Spleen (tissue), 7 donors: ENCODE measurements around the gene APEX1.

Experiments used
- CTCF ChIP-seq, 11 experiments: fragments of 200-600 bp in 7 of 11; fragments of 450-650 bp in 4 of 11; sonication (generic) in 4 of 11; IDR thresholded peaks in 8 of 11; conservative IDR thresholded peaks in 3 of 11; 1 replicate in 7 of 11; 2 replicates in 4 of 11; pipeline versions ENCODE4 v1.4.0 to v1.8.0; 2016 to 2021; ENCODE audit warnings: antibody characterized with exemption in 11 of 11, inconsistent platforms in 4 of 11, mild to moderate bottlenecking in 1 of 11
- POLR2A ChIP-seq, 3 donors: fragments of 450-650 bp; IDR thresholded peaks; one replicate each; pipeline ENCODE4 v1.5.1; 2017; ENCODE audit warnings: antibody characterized with exemption in 3 of 3, mild to moderate bottlenecking in 1 of 3
- donor health status: DM: no; HTN: no; CAD: no; lungs with moderate emphysema.
- donor health status: DM: no; HTN: no; CAD: no.
- donor health status: DM: no; HTN: no; CAD: no.

DNA sequence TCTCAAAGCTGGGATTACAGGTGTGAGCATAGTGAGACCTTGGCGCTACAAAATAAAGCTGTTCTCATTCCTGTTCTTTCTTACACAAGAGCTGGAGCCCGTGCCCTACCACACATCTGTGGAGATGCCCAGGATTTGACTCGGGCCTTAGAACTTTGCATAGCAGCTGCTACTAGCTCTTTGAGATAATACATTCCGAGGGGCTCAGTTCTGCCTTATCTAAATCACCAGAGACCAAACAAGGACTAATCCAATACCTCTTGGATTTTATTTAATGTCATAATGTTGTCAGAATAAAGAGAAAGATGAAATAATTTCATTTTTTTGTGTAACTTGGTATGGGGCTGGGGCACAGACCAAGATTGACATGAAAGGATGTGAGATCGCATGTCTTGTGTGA, 21.8 kb downstream of the APEX1 start:
- TF ChIP-seq CTCF (IDR thresholded peaks at IDR 0.05 in 8 of 11, conservative IDR thresholded peaks at IDR 0.05 in 3 of 11) (no peak), POLR2A (IDR thresholded peaks at IDR 0.05) (no peak)
